Muscle of arm (tissue), 12 donors: ENCODE data around the gene MRPL2. TPM values are rescaled to one million over a fixed set of nuclear protein-coding genes. Genes with fewer than 3 reads are reported as not detected.

Experiments used
- DNase-seq: peaks from one replicate; pipeline ENCODE4 v3.0.0-alpha.2; 2013
- polyA plus RNA-seq, 12 donors: library from polyadenylated mRNA; unstranded; fragments of 120-200 nt; gene quantifications; one replicate each; pipeline ENCODE4 v1.2.1, GENCODE V29; 2013; ENCODE audit not compliant: insufficient read length in 12 of 12

Gene MRPL2
- polyA plus RNA-seq, 12 donors: 35.2 to 51.9 (median 41.8) TPM; not detected in 1

GRCh38 chr6:43024436-43024835 lies 34.8 kb downstream of the MRPL2 start:
- DNase-seq: no peak

- DNase-seq: peak; percentile 80
These were observed 37.8 kb downstream of the MRPL2 start, which contains the start of gene RRP36 for GRCh38 chr6:43021270-43022047. TSS of gene RRP36 (plus strand) at chr6:43021623. CDS start at chr6:43021655, 32 bp downstream.

GRCh38 chr6:43020847-43021246 lies 38.4 kb downstream of the MRPL2 start:
- no peak for DNase-seq

- no peak for DNase-seq
These were observed 39.1 kb downstream of the MRPL2 start for GRCh38 chr6:43020052-43020705.

- DNase-seq: no peak
These were observed 40.1 kb downstream of the MRPL2 start for GRCh38 chr6:43019152-43019551.

- no peak for DNase-seq
These were observed 42.3 kb downstream of the MRPL2 start for GRCh38 chr6:43016943-43017334.

GRCh38 chr6:43016176-43016942 lies 42.9 kb downstream of the MRPL2 start:
- no peak for DNase-seq

- peak; percentile 43 for DNase-seq
These were observed 44.8 kb downstream of the MRPL2 start for GRCh38 chr6:43014434-43014909.

GRCh38 chr6:43013843-43014433 lies 45.3 kb downstream of the MRPL2 start, which contains the start of the genes KLHDC3 and MEA1:
TSS of gene KLHDC3 (plus strand) at chr6:43014249. CDS start at chr6:43017193, 2,944 bp downstream.
TSS of gene MEA1 (minus strand) at chr6:43013946. CDS start at chr6:43013813, 133 bp downstream.
- peak; percentile 99 for DNase-seq

- DNase-seq: no peak
These were observed 46.0 kb downstream of the MRPL2 start for GRCh38 chr6:43013097-43013842.

GRCh38 chr6:43012364-43012763 lies 46.9 kb downstream of the MRPL2 start:
- no peak for DNase-seq

- DNase-seq: no peak
These were observed 48.0 kb downstream of the MRPL2 start for GRCh38 chr6:43011207-43011606.

- DNase-seq: peak; percentile 35
These were observed 50.1 kb downstream of the MRPL2 start for GRCh38 chr6:43009124-43009523.

GRCh38 chr6:43007126-43007525 lies 52.1 kb downstream of the MRPL2 start:
- no peak for DNase-seq

GRCh38 chr6:43006251-43006650 lies 53.0 kb downstream of the MRPL2 start:
- no peak for DNase-seq

- DNase-seq: no peak
These were observed 53.4 kb downstream of the MRPL2 start for GRCh38 chr6:43005844-43006243.
